ENCODE data around the gene C5orf46.

C5orf46 gene

GRCh38 chr5:147895864-147896263 is 10.5 kb downstream of the C5orf46 start:
- no peaks in the 10 kb centered on the region for H3K9me3 ChIP-seq (ENCODE audit: insufficient read depth, low read length)
- H3K36me3 ChIP-seq (replicated peaks; ENCODE audit: low read depth, low read length): no peaks in the 10 kb centered on the region
- H3K4me1 ChIP-seq (ENCODE audit: low read length): no peaks in the 10 kb centered on the region
- H3K27ac ChIP-seq (ENCODE audit: low read length): no peak overlapping the region
- H4K20me1 ChIP-seq (ENCODE audit: insufficient read depth, low read length): no peaks in the 10 kb centered on the region
- no peak overlapping the region for H3K4me3 ChIP-seq (ENCODE audit: low read length)
- TF ChIP-seq CTCF (IDR thresholded peaks at IDR 0.05; ENCODE audit: low read depth, low read length): no peak
- no peak overlapping the region for H3K9ac ChIP-seq (ENCODE audit: low read length)
- no peak overlapping the region for H3K4me2 ChIP-seq (ENCODE audit: low read length)
- no peak overlapping the region for H2AFZ ChIP-seq (ENCODE audit: low read depth, low read length)
- H3K27me3 ChIP-seq (ENCODE audit: low read depth, low read length): peaks cover 3% of the 10 kb centered on the region; the same call in 1 of the 2 replicates
- H3K79me2 ChIP-seq (ENCODE audit: low read length): no peaks in the 10 kb centered on the region

- Histone ChIP-seq H3K9me3 (ENCODE audit: insufficient read depth, low read length) (no peaks in the 10 kb centered on the region), H3K27me3 (ENCODE audit: low read depth, low read length) (peaks cover 3% of the 10 kb centered on the region; the same call in 1 of the 2 replicates), H3K4me3 (ENCODE audit: low read length) (no peak overlapping the region), H3K4me1 (ENCODE audit: low read length) (no peaks in the 10 kb centered on the region), H2AFZ (ENCODE audit: low read depth, low read length) (no peak overlapping the region), H3K79me2 (ENCODE audit: low read length) (no peaks in the 10 kb centered on the region), H4K20me1 (ENCODE audit: insufficient read depth, low read length) (no peaks in the 10 kb centered on the region), H3K27ac (ENCODE audit: low read length) (no peak overlapping the region), H3K36me3 (replicated peaks; ENCODE audit: low read depth, low read length) (no peaks in the 10 kb centered on the region), H3K4me2 (ENCODE audit: low read length) (no peak overlapping the region), H3K9ac (ENCODE audit: low read length) (no peak overlapping the region)
- no peak for TF ChIP-seq EZH2phosphoT487 (IDR thresholded peaks at IDR 0.05; ENCODE audit: low read depth)
- TF ChIP-seq CTCF (IDR thresholded peaks at IDR 0.05; ENCODE audit: low read depth, low read length): no peak
Measured at GRCh38 chr5:147893820-147894219, 12.5 kb downstream of the C5orf46 start.

GRCh38 chr5:147892696-147893296 is 13.5 kb downstream of the C5orf46 start:
- no peak for TF ChIP-seq CTCF (IDR thresholded peaks at IDR 0.05; ENCODE audit: low read depth, low read length)
- Histone ChIP-seq H3K27me3 (ENCODE audit: low read depth, low read length) (peaks cover 7% of the 10 kb centered on the region), H3K79me2 (ENCODE audit: low read length) (no peaks in the 10 kb centered on the region), H3K27ac (ENCODE audit: low read length) (no peak overlapping the region), H3K4me2 (ENCODE audit: low read length) (no peak overlapping the region), H3K9me3 (ENCODE audit: insufficient read depth, low read length) (no peaks in the 10 kb centered on the region), H3K4me3 (ENCODE audit: low read length) (no peak overlapping the region), H3K9ac (ENCODE audit: low read length) (no peak overlapping the region), H3K36me3 (replicated peaks; ENCODE audit: low read depth, low read length) (no peaks in the 10 kb centered on the region), H2AFZ (ENCODE audit: low read depth, low read length) (no peak overlapping the region), H3K4me1 (ENCODE audit: low read length) (no peaks in the 10 kb centered on the region), H4K20me1 (ENCODE audit: insufficient read depth, low read length) (no peaks in the 10 kb centered on the region)

GRCh38 chr5:147887930-147888329 is 18.4 kb downstream of the C5orf46 start:
- TF ChIP-seq EZH2phosphoT487 (IDR thresholded peaks at IDR 0.05; ENCODE audit: low read depth) (no peak), CTCF (IDR thresholded peaks at IDR 0.05; ENCODE audit: low read depth, low read length) (no peak)
- no peak overlapping the region for H3K9ac ChIP-seq (ENCODE audit: low read length)
- no peaks in the 10 kb centered on the region for H4K20me1 ChIP-seq (ENCODE audit: insufficient read depth, low read length)
- H3K4me2 ChIP-seq (ENCODE audit: low read length): no peak overlapping the region
- no peaks in the 10 kb centered on the region for H3K4me1 ChIP-seq (ENCODE audit: low read length)
- no peaks in the 10 kb centered on the region for H3K79me2 ChIP-seq (ENCODE audit: low read length)
- no peak overlapping the region for H2AFZ ChIP-seq (ENCODE audit: low read depth, low read length)
- peaks cover 7% of the 10 kb centered on the region for H3K27me3 ChIP-seq (ENCODE audit: low read depth, low read length)
- no peaks in the 10 kb centered on the region for H3K9me3 ChIP-seq (ENCODE audit: insufficient read depth, low read length)
- H3K4me3 ChIP-seq (ENCODE audit: low read length): no peak overlapping the region
- no peaks in the 10 kb centered on the region for H3K36me3 ChIP-seq (replicated peaks; ENCODE audit: low read depth, low read length)
- no peak overlapping the region for H3K27ac ChIP-seq (ENCODE audit: low read length)

All from OCI-LY3 (cell line).